GM21423 (cell line): ENCODE measurements around the gene NMNAT3.

Experiments used
- ATAC-seq: cut with Tn5 transposase; IDR thresholded peaks from one replicate; pipeline ENCODE4 v1.9.1; 2021; ENCODE audit warnings: mild to moderate bottlenecking, moderate library complexity; ENCODE audit not compliant: unreplicated experiment

The NMNAT3 gene

GRCh38 chr3:139524841-139525636 lies 152.7 kb downstream of the NMNAT3 start:
- ATAC-seq: no peak

- no peak for ATAC-seq
Measured at GRCh38 chr3:139523718-139524117, 154.1 kb downstream of the NMNAT3 start.

DNA sequence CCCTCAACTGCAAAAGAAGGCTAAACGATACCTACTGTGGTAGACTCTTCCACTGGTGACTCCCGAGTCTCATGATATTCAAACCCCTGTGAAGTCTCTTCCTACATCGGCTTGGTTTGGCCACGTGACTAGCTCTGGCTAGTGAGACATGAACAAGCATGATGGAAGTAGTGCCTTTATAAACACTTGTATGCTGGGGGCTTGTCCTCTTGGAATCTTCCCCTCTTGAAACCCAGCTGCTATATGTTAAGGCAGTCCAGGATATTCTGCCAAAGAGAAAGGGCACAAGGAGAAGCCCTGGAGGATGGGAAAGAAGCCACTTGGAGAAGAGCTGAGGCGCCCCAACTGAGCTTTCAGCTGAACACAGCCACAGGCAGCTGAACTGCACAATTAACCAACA lies 154.6 kb downstream of the NMNAT3 start:
- no peak for ATAC-seq

DNA sequence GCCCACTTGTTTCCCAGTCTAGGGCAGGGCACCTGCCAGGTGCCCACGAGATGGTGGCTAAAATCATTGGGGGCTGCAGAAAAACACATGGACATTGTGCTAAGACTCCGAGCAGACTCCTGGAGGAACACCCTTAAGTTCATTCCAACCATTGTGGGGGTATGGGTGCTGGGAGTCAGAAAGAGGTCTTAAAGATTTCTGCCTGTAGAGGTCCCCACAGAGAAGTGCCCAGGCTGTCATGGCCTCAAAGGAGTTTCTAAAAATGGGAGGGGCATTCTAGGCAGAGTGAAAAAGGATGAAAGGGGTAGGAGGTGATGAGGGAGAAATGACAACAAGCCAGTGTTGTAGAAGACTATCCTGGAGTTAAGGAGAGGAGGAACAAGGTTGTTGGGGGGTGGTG lies 155.4 kb downstream of the NMNAT3 start:
- no peak for ATAC-seq

GRCh38 chr3:139521816-139522215 lies 156.0 kb downstream of the NMNAT3 start:
- no peak for ATAC-seq

GRCh38 chr3:139521144-139521543 lies 156.6 kb downstream of the NMNAT3 start:
- ATAC-seq: no peak

DNA sequence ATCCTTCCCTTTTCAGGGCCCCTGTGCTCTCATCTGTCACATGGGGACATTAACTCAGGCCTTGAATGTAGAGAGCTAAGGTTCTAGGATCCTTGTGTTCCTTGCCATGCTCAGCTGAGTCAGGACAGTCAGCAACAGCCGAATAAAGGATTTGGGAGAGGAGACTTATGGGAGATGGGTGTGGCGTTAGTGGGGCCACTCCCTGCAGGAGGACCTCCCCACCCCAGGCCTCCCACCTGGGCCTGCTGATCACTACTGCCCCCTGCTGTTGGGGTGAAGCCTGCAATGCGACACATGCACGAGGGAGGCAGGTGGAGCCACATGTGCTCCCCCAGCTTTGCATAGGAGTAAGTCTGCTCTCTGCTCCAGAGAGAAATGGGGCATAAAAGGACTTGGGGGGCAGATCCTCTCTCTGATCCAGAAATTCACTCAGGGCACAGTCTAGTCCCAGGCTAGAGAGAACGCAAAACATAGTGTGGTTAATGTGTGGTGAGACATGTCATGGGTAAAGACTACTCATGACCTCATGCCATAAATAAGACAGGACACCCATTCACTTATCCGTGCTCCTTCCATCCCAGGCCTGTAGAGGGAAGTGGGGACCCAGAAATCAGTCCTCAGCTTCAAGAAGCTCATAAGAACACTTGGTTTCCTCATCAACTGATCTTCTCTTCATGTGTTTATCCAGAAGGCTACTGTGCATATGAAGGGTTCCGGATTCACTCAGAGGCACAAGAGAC lies 157.6 kb downstream of the NMNAT3 start:
- no peak for ATAC-seq

DNA sequence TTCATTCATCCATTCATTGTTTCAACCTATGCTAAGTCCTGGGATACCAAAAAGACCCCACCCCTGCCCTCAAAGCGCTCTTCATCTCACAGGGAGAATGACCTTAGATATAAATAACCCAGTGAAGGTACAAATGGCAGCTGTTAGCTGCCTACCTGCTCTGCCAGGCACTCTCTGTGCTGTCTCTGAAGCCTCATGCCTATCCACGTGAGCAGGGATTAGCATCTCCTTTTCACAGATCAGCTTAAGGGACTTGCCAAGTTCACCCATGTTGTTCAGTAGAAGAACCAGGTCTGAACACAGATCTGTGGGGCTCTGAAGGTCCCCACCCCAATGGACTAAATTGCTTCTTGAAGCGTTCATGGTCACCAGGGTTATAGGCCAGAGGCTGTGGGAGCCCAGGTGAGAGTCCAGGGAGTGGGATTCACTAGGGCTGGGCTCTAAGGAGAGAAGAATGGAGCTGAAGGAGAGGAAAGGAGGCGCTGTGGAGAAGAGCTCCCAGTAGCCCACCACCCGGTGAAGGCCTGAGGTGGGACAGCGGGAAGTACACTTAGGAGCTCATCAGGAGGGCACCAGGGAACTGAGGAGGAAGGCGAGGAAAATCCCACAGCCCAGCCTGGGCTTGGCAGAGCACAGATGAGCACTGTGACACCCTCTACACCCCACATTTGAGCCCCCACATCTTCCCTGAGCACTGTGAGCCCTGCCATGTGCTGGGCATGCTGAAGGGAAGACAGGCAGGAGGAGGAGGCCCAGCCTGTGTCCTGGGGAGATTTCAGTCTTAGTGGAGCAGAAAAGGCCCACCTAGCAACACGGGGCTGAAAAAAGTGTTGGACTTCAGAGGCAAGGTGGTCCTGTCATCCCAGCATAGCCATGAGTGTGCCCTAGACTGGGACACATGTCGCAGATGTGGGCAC lies 158.6 kb downstream of the NMNAT3 start:
- ATAC-seq: no peak

DNA sequence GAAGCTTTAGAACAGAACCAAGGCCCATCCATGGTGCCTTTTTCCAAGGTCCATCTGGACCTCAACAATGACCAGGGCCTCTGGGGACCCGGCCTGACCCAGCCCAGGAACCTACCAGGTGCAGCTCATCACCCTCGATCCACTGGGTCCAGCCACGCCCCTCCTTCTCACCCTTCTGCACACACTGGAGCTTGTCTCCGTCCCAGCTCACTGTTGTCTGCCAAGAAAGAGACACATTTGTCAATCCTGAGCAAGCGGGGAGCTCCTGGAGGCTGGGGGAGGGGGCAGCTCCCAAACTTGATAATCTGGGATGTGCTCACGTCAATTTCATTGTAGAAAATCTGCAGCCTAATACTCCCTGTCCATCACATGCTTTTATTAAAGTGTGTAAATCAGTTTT lies 159.5 kb downstream of the NMNAT3 start:
- ATAC-seq: no peak

- no peak for ATAC-seq
Measured at GRCh38 chr3:139517321-139518065, 160.3 kb downstream of the NMNAT3 start.

DNA sequence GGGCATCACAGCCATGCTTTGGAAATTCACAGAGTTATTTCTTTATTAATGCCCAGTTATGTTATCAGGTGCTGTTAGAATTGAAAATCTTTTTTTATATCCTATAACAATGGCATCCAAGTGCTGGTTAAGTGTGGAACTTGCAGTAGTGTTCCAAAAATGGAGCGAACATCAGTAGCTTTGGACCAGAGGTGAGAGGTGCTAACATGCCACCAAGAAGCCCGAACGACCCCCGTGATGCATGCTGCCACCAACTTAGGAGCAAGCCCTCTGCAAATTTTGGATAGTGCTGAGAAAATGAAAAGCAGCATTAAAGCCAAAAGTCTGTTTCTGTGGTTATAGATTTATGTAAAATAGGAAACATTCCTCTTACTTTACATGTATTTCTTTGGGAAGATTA lies 163.0 kb downstream of the NMNAT3 start:
- no peak for ATAC-seq
